Erythroblast (primary cell): ENCODE results near the gene UBP1.
"Not testable (repeated sequence)": the region's sequence is repeated elsewhere in the genome, so short reads cannot be mapped to it uniquely, and the experiment has no call there.

ENCODE experiments used
- GATA1 ChIP-seq: IDR thresholded peaks from 2 replicates; pipeline ENCODE4 v1.6.1; 2011; ENCODE audit warnings: low read depth, mild to moderate bottlenecking, control low read depth, low read length, moderate library complexity
- POLR2A ChIP-seq: IDR thresholded peaks from 2 replicates; pipeline ENCODE4 v1.6.1; 2011; ENCODE audit warnings: mild to moderate bottlenecking, low read length

DNA sequence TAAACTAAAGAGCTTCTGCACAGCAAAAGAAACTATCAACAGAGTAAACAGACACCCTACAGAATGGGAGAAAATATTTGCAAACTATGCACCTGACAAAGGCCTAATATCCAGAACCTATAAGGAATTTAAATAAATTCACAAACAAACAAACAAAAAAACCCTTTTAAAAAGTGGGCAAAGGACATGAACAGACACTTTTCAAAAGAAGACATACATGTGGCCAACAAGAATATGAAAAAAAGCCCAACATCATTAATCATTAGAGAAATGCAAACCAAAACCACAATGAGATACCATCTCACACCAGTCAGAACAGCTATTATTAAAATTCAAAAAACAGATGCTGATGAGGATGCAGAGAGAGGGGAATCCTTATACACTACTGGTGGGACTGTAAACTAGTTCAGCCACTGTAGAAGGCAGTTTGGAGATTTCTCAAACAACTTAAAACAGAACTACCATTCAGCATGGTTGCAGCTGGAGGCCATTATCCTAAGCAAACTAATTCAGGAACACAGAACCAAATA is 101.2 kb downstream of the UBP1 start:
- not testable (repeated sequence) for TF ChIP-seq POLR2A, GATA1
